Activated CD4-positive, alpha-beta T cell treated with anti-CD3 and anti-CD28 coated beads for 36 hours (primary cell): ENCODE measurements around the gene SPIN4. TPM values are rescaled to one million over a fixed set of nuclear protein-coding genes. Genes with fewer than 3 reads are reported as not detected.
"Not testable (repeated sequence)": the region's sequence is repeated elsewhere in the genome, so short reads cannot be mapped to it uniquely, and the experiment has no call there.

Source experiments
- ATAC-seq: fragments of 200-7000 bp; cut with Tn5 transposase; one replicate; pipeline ENCODE4 v1.10.0; 2021; ENCODE audit warnings: mild to moderate bottlenecking, moderate library complexity
- CTCF ChIA-PET: fragments of 350-600 bp; sonication (Branson Sonifier 250); formaldehyde crosslinking; loops from one replicate; lab custom pipeline; 2021; ENCODE audit warnings: antibody characterized with exemption; lab: Charles Lee
- POLR2A ChIA-PET: fragments of 350-600 bp; sonication (Branson Sonifier 250); formaldehyde crosslinking; loops from one replicate; lab custom pipeline; 2021; ENCODE audit warnings: antibody characterized with exemption, inconsistent platforms; lab: Charles Lee
- DNase-seq: peaks from one replicate; pipeline ENCODE4 v3.0.0-alpha.2; 2020
- H3K27ac Mint-ChIP-seq: one replicate; pipeline ENCODE4 v1.8.0; 2021; ENCODE audit warnings: mixed read lengths
- H3K27me3 Mint-ChIP-seq: one replicate; pipeline ENCODE4 v1.8.0; 2021; ENCODE audit warnings: mixed read lengths
- H3K36me3 Mint-ChIP-seq: one replicate; pipeline ENCODE4 v1.8.0; 2021; ENCODE audit warnings: low read depth, mixed read lengths
- H3K4me1 Mint-ChIP-seq: one replicate; pipeline ENCODE4 v1.8.0; 2021; ENCODE audit warnings: mixed read lengths
- H3K4me3 Mint-ChIP-seq: one replicate; pipeline ENCODE4 v1.8.0; 2021; ENCODE audit warnings: mild to moderate bottlenecking, moderate library complexity, mixed read lengths
- H3K9me3 Mint-ChIP-seq: one replicate; pipeline ENCODE4 v1.8.0; 2021; ENCODE audit warnings: low read depth, mixed read lengths
- intact Hi-C, 2 experiments: fragments of 100-400 bp; cut with DNase I in 1 of 2; cut with micrococcal nuclease in 1 of 2; formaldehyde crosslinking; loops; one replicate each; pipeline versions ENCODE4 v1.14.2 to v1.15.1; 2022 to 2024; cut with DNase I, micrococcal nuclease
- total RNA-seq, 2 experiments: library from RNA; stranded (reverse); gene quantifications; one replicate each; pipeline ENCODE4 v1.2.3, GENCODE V29; 2021

SPIN4 gene
- total RNA-seq, result 1 to 10 TPM; 3.3 TPM

GRCh38 chrX:63350941-63351616 is at the start of gene SPIN4:
SPIN4 (minus strand) TSS chrX:63351332; CDS start chrX:63350819, 513 bp downstream.
- DNase-seq (peak; percentile 80), ATAC-seq (peak; percentile 92)
- Mint-ChIP-seq H3K4me3 (peak within 1 kb of the TSS; percentile 83), H3K27ac (peak within 1 kb of the TSS; percentile 72), H3K27me3 (no peaks in the 10 kb centered on the region), H3K36me3 (peaks cover 5% of the 10 kb centered on the region), H3K4me1 (peaks cover 14% of the 10 kb centered on the region), H3K9me3 (no peaks in the 10 kb centered on the region)
- intact Hi-C loops, result loop anchor here (2.0 to 10.0 kb wide), 4 partner anchors 64 to 1044 kb away; partner anchors contain the start of gene MTMR8 (in 1 of the 2)
- POLR2A ChIA-PET, result no interaction called here
- CTCF ChIA-PET, result no interaction called here

GRCh38 chrX:63400340-63400739 is 49.2 kb upstream of the SPIN4 start:
- H3K27ac Mint-ChIP-seq, result no peak overlapping the region
- ATAC-seq (no peak), DNase-seq (no peak)
- CTCF ChIA-PET, result no interaction called here
- peaks cover 2% of the 10 kb centered on the region for H3K36me3 Mint-ChIP-seq
- no peak overlapping the region for H3K4me3 Mint-ChIP-seq
- H3K4me1 Mint-ChIP-seq, result no peaks in the 10 kb centered on the region
- intact Hi-C loops, result loop anchor here in 1 of 2 experiments (5.0 kb wide), 1 partner anchor 92 kb away; no protein-coding TSS in a partner anchor
- no peaks in the 10 kb centered on the region for H3K9me3 Mint-ChIP-seq
- H3K27me3 Mint-ChIP-seq, result no peaks in the 10 kb centered on the region
- POLR2A ChIA-PET, result no interaction called here

- Mint-ChIP-seq H3K4me1 (no peaks in the 10 kb centered on the region), H3K36me3 (peaks cover 2% of the 10 kb centered on the region), H3K27me3 (no peaks in the 10 kb centered on the region), H3K27ac (no peak overlapping the region), H3K4me3 (no peak overlapping the region), H3K9me3 (no peaks in the 10 kb centered on the region)
- no peak for DNase-seq
- intact Hi-C loops, result no loop called here
- ChIA-PET POLR2A (no interaction called here), CTCF (no interaction called here)
- ATAC-seq, result no peak
Measured at GRCh38 chrX:63394872-63395271, 43.7 kb upstream of the SPIN4 start.

- H3K27ac Mint-ChIP-seq, H3K9me3 Mint-ChIP-seq, intact Hi-C loops, H3K4me3 Mint-ChIP-seq, H3K27me3 Mint-ChIP-seq, CTCF ChIA-PET, H3K36me3 Mint-ChIP-seq, DNase-seq, ATAC-seq, H3K4me1 Mint-ChIP-seq, POLR2A ChIA-PET: not testable (repeated sequence)
Measured at GRCh38 chrX:63393094-63393493, 42.0 kb upstream of the SPIN4 start.

- Mint-ChIP-seq H3K36me3 (no peaks in the 10 kb centered on the region), H3K4me1 (no peaks in the 10 kb centered on the region), H3K27ac (no peak overlapping the region), H3K4me3 (no peak overlapping the region), H3K9me3 (no peaks in the 10 kb centered on the region), H3K27me3 (no peaks in the 10 kb centered on the region)
- intact Hi-C loops, result no loop called here
- CTCF ChIA-PET, result no interaction called here
- no peak for ATAC-seq
- POLR2A ChIA-PET, result no interaction called here
- DNase-seq, result no peak
Measured at GRCh38 chrX:63387411-63387810, 36.3 kb upstream of the SPIN4 start.

- H3K4me3 Mint-ChIP-seq, H3K27me3 Mint-ChIP-seq, intact Hi-C loops, H3K27ac Mint-ChIP-seq, H3K9me3 Mint-ChIP-seq, CTCF ChIA-PET, H3K36me3 Mint-ChIP-seq, DNase-seq, ATAC-seq, H3K4me1 Mint-ChIP-seq, POLR2A ChIA-PET: not testable (repeated sequence)
Measured at GRCh38 chrX:63384263-63384662, 33.1 kb upstream of the SPIN4 start.

GRCh38 chrX:63373012-63373411 is 21.9 kb upstream of the SPIN4 start:
- DNase-seq, H3K4me1 Mint-ChIP-seq, POLR2A ChIA-PET, H3K4me3 Mint-ChIP-seq, H3K9me3 Mint-ChIP-seq, intact Hi-C loops, H3K36me3 Mint-ChIP-seq, ATAC-seq, H3K27me3 Mint-ChIP-seq, H3K27ac Mint-ChIP-seq, CTCF ChIA-PET: not testable (repeated sequence)

GRCh38 chrX:63367699-63368098 is 16.6 kb upstream of the SPIN4 start:
- peaks cover 17% of the 10 kb centered on the region for H3K9me3 Mint-ChIP-seq
- POLR2A ChIA-PET, DNase-seq, intact Hi-C loops, ATAC-seq, H3K36me3 Mint-ChIP-seq, CTCF ChIA-PET, H3K27me3 Mint-ChIP-seq, H3K4me3 Mint-ChIP-seq, H3K27ac Mint-ChIP-seq, H3K4me1 Mint-ChIP-seq: not testable (repeated sequence)

- POLR2A ChIA-PET, result no interaction called here
- ATAC-seq (no peak), DNase-seq (no peak)
- H3K4me1 Mint-ChIP-seq, result no peaks in the 10 kb centered on the region
- H3K27me3 Mint-ChIP-seq, result no peaks in the 10 kb centered on the region
- H3K27ac Mint-ChIP-seq, result no peak overlapping the region
- CTCF ChIA-PET, result interaction anchor here (0.8 kb wide), 1 partner anchor 18 kb away, joined by 4 read pairs; no protein-coding TSS in a partner anchor
- H3K9me3 Mint-ChIP-seq, result peaks cover 13% of the 10 kb centered on the region
- no peak overlapping the region for H3K4me3 Mint-ChIP-seq
- intact Hi-C loops, result no loop called here
- H3K36me3 Mint-ChIP-seq, result no peaks in the 10 kb centered on the region
Measured at GRCh38 chrX:63363788-63364187, 12.7 kb upstream of the SPIN4 start.

- H3K4me1 Mint-ChIP-seq, result no peaks in the 10 kb centered on the region
- no peak overlapping the region for H3K4me3 Mint-ChIP-seq
- intact Hi-C loops, result no loop called here
- ATAC-seq (no peak), DNase-seq (no peak)
- ChIA-PET POLR2A (no interaction called here), CTCF (no interaction called here)
- H3K9me3 Mint-ChIP-seq, result peaks cover 12% of the 10 kb centered on the region
- no peak overlapping the region for H3K27ac Mint-ChIP-seq
- no peaks in the 10 kb centered on the region for H3K27me3 Mint-ChIP-seq
- no peaks in the 10 kb centered on the region for H3K36me3 Mint-ChIP-seq
Measured at GRCh38 chrX:63361494-63361893, 10.4 kb upstream of the SPIN4 start.

- no peak for ATAC-seq
- DNase-seq, result no peak
- peaks cover 10% of the 10 kb centered on the region for H3K4me1 Mint-ChIP-seq
- CTCF ChIA-PET, result no interaction called here
- intact Hi-C loops, result loop anchor here (5.0 to 10.0 kb wide), 2 partner anchors 60 to 208 kb away; no protein-coding TSS in a partner anchor
- peaks cover 2% of the 10 kb centered on the region for H3K9me3 Mint-ChIP-seq
- peaks cover 2% of the 10 kb centered on the region for H3K36me3 Mint-ChIP-seq
- no peaks in the 10 kb centered on the region for H3K27me3 Mint-ChIP-seq
- POLR2A ChIA-PET, result no interaction called here
- no peak overlapping the region for H3K27ac Mint-ChIP-seq
- H3K4me3 Mint-ChIP-seq, result no peak overlapping the region
Measured at GRCh38 chrX:63354484-63354883, 3.4 kb upstream of the SPIN4 start.

- ChIA-PET POLR2A (no interaction called here), CTCF (no interaction called here)
- Mint-ChIP-seq H3K36me3 (peaks cover 5% of the 10 kb centered on the region), H3K9me3 (no peaks in the 10 kb centered on the region), H3K4me1 (peaks cover 14% of the 10 kb centered on the region), H3K27me3 (no peaks in the 10 kb centered on the region), H3K27ac (peak overlapping the region; percentile 66), H3K4me3 (peak overlapping the region; percentile 83)
- intact Hi-C loops, result loop anchor here (2.0 to 10.0 kb wide), 4 partner anchors 64 to 1044 kb away; partner anchors contain the start of gene MTMR8 (in 1 of the 2)
- peak; percentile 22 for DNase-seq
- ATAC-seq, result peak; percentile 38
Measured at GRCh38 chrX:63350465-63350877, 661 bp downstream of the SPIN4 start.
